H9 (cell line): Measurements from ENCODE around the gene ADCK2. TPM values are rescaled to one million over a fixed set of nuclear protein-coding genes. Genes with fewer than 3 reads are reported as not detected.
"Not testable (repeated sequence)": the region's sequence is repeated elsewhere in the genome, so short reads cannot be mapped to it uniquely, and the experiment has no call there.

Source experiments
- DNase-seq: peaks from one replicate; pipeline ENCODE4 v3.0.0-alpha.2; 2017
- H2AFZ ChIP-seq: one replicate; pipeline ENCODE4 v1.6.1; 2013; ENCODE audit warnings: mild to moderate bottlenecking, low read length, control low read depth, moderate library complexity
- H2AK5ac ChIP-seq: 2 replicates; pipeline ENCODE4 v1.6.1; 2013; ENCODE audit warnings: low read length, control low read depth, mixed read lengths; ENCODE audit not compliant: insufficient read length
- H2BK120ac ChIP-seq: one replicate; pipeline ENCODE4 v1.6.1; 2013; ENCODE audit warnings: low read depth, mild to moderate bottlenecking, low read length, control low read depth, inconsistent platforms; ENCODE audit not compliant: poor library complexity, severe bottlenecking
- H2BK12ac ChIP-seq: 2 replicates; pipeline ENCODE4 v1.6.1; 2013; ENCODE audit warnings: low read length, control low read depth, mixed read lengths, low read depth; ENCODE audit not compliant: insufficient read length
- H2BK15ac ChIP-seq: 2 replicates; pipeline ENCODE4 v1.6.1; 2013; ENCODE audit warnings: low read depth, low read length, control low read depth
- H2BK20ac ChIP-seq: one replicate; pipeline ENCODE4 v1.6.1; 2013; ENCODE audit warnings: low read depth, mild to moderate bottlenecking, low read length, control low read depth, inconsistent platforms; ENCODE audit not compliant: poor library complexity, severe bottlenecking
- H2BK5ac ChIP-seq: 2 replicates; pipeline ENCODE4 v1.6.1; 2013; ENCODE audit warnings: low read length, control low read depth, mixed read lengths; ENCODE audit not compliant: insufficient read length
- H3K14ac ChIP-seq: 2 replicates; pipeline ENCODE4 v1.6.1; 2013; ENCODE audit warnings: low read length, control low read depth; ENCODE audit not compliant: insufficient read depth
- H3K18ac ChIP-seq: 2 replicates; pipeline ENCODE4 v1.6.1; 2013; ENCODE audit warnings: low read depth, mild to moderate bottlenecking, mixed read lengths, low read length, control low read depth; ENCODE audit not compliant: insufficient read length
- H3K23ac ChIP-seq: 2 replicates; pipeline ENCODE4 v1.6.1; 2013; ENCODE audit warnings: low read length, control low read depth, mixed read lengths, low read depth; ENCODE audit not compliant: insufficient read length
- H3K23me2 ChIP-seq: 2 replicates; pipeline ENCODE4 v1.6.1; 2013; ENCODE audit warnings: low read depth, mild to moderate bottlenecking, mixed read lengths, low read length, control low read depth; ENCODE audit not compliant: insufficient read length, poor library complexity, severe bottlenecking
- H3K27ac ChIP-seq: 2 replicates; pipeline ENCODE4 v1.5.1; 2013; ENCODE audit warnings: low read length, control low read depth, mixed read lengths, low read depth; ENCODE audit not compliant: insufficient read length
- H3K27me3 ChIP-seq: 2 replicates; pipeline ENCODE4 v1.6.1; 2013; ENCODE audit warnings: low read length, control low read depth, inconsistent platforms; ENCODE audit not compliant: insufficient read depth
- H3K4ac ChIP-seq: 2 replicates; pipeline ENCODE4 v1.6.1; 2013; ENCODE audit warnings: low read depth, mild to moderate bottlenecking, control low read depth, inconsistent platforms, low read length, moderate library complexity
- H3K4me1 ChIP-seq: 2 replicates; pipeline ENCODE4 v1.6.1; 2013; ENCODE audit warnings: low read length, control low read depth, inconsistent platforms; ENCODE audit not compliant: insufficient read depth
- H3K4me2 ChIP-seq: 2 replicates; pipeline ENCODE4 v1.6.1; 2013; ENCODE audit warnings: low read length, control low read depth, mixed read lengths; ENCODE audit not compliant: insufficient read length, insufficient read depth
- H3K56ac ChIP-seq: 2 replicates; pipeline ENCODE4 v1.6.1; 2013; ENCODE audit warnings: low read depth, mild to moderate bottlenecking, mixed read lengths, low read length, control low read depth; ENCODE audit not compliant: insufficient read length
- H3K79me1 ChIP-seq: 2 replicates; pipeline ENCODE4 v1.6.1; 2013; ENCODE audit warnings: low read depth, mild to moderate bottlenecking, moderate library complexity, low read length, control low read depth, inconsistent platforms; ENCODE audit not compliant: insufficient read depth, poor library complexity, severe bottlenecking
- H3K79me2 ChIP-seq: 2 replicates; pipeline ENCODE4 v1.6.1; 2013; ENCODE audit warnings: low read length, control low read depth, inconsistent platforms; ENCODE audit not compliant: insufficient read depth
- H3K9ac ChIP-seq: 2 replicates; pipeline ENCODE4 v1.6.1; 2013; ENCODE audit warnings: low read length, control low read depth, mixed read lengths; ENCODE audit not compliant: insufficient read length; ENCODE audit errors: extremely low read depth
- H3K9me3 ChIP-seq: one replicate; pipeline ENCODE4 v1.6.1; 2013; ENCODE audit warnings: low read depth, low read length, inconsistent platforms; ENCODE audit not compliant: control insufficient read depth
- H3T11ph ChIP-seq: one replicate; pipeline ENCODE4 v1.6.1; 2013; ENCODE audit warnings: mild to moderate bottlenecking, low read length, control low read depth, inconsistent platforms
- H4K20me1 ChIP-seq: one replicate; pipeline ENCODE4 v1.6.1; 2013; ENCODE audit not compliant: control insufficient read depth, insufficient read length, insufficient read depth
- H4K5ac ChIP-seq: 2 replicates; pipeline ENCODE4 v1.6.1; 2013; ENCODE audit warnings: low read depth, mild to moderate bottlenecking, mixed read lengths, low read length, control low read depth; ENCODE audit not compliant: insufficient read length
- H4K8ac ChIP-seq: replicated peaks from 2 replicates; pipeline ENCODE4 v1.6.1; 2013; ENCODE audit warnings: low read length, control low read depth, mixed read lengths, low read depth; ENCODE audit not compliant: insufficient read length
- H4K91ac ChIP-seq: 2 replicates; pipeline ENCODE4 v1.6.1; 2013; ENCODE audit warnings: low read depth, mild to moderate bottlenecking, moderate library complexity, mixed read lengths, low read length, control low read depth; ENCODE audit not compliant: insufficient read length
- H3K27ac Mint-ChIP-seq, 3 experiments: 2 replicates in 2 of 3; 3 replicates in 1 of 3; pipeline ENCODE4 v1.8.0; 2020 to 2021; ENCODE audit warnings: mixed read lengths in 3 of 3, mild to moderate bottlenecking in 1 of 3, moderate library complexity in 1 of 3
- H3K27me3 Mint-ChIP-seq: 2 replicates; pipeline ENCODE4 v1.8.0; 2021; ENCODE audit warnings: low read depth, mild to moderate bottlenecking, moderate library complexity, mixed read lengths
- H3K36me3 Mint-ChIP-seq, 3 experiments: 2 replicates in 2 of 3; 3 replicates in 1 of 3; pipeline ENCODE4 v1.8.0; 2020 to 2021; ENCODE audit warnings: low read depth in 3 of 3, mixed read lengths in 3 of 3; ENCODE audit not compliant: insufficient read depth in 1 of 3
- H3K4me1 Mint-ChIP-seq, 2 experiments: 2 replicates each; pipeline ENCODE4 v1.8.0; 2020; ENCODE audit warnings: mixed read lengths in 2 of 2
- H3K4me3 Mint-ChIP-seq, 2 experiments: 2 replicates in 1 of 2; 3 replicates in 1 of 2; pipeline ENCODE4 v1.8.0; 2020 to 2021; ENCODE audit warnings: mild to moderate bottlenecking in 2 of 2, mixed read lengths in 2 of 2, moderate library complexity in 1 of 2
- H3K9me3 Mint-ChIP-seq, 2 experiments: 2 replicates in 1 of 2; 3 replicates in 1 of 2; pipeline ENCODE4 v1.8.0; 2020; ENCODE audit warnings: mild to moderate bottlenecking in 2 of 2, mixed read lengths in 2 of 2, moderate library complexity in 1 of 2
- WGBS: extraction: QIAGEN DNeasy Blood & Tissue Kit; methylation state at CpG from one replicate; pipeline ENCODE4 v1.1.7; 2013; ENCODE audit warnings: missing lambda C conversion rate, low lambda C conversion rate, mixed read lengths; ENCODE audit not compliant: insufficient read length; ENCODE audit errors: extremely low coverage; 5-methylcytosine and 5-hydroxymethylcytosine counted together
- total RNA-seq: library from RNA; stranded (reverse); gene quantifications from 2 replicates; pipeline ENCODE4 v1.2.1, GENCODE V29; 2021
- TF ChIP-seq, protein P1 (sequence below): fragments of 200-600 bp; sonication (generic); conservative IDR thresholded peaks from 3 replicates; pipeline ENCODE4 v1.8.0; 2021; ENCODE audit warnings: antibody characterized with exemption, mild to moderate bottlenecking

ADCK2 gene
- total RNA-seq, 1 experiment from 2014 or later, result 12.4 TPM

DNA sequence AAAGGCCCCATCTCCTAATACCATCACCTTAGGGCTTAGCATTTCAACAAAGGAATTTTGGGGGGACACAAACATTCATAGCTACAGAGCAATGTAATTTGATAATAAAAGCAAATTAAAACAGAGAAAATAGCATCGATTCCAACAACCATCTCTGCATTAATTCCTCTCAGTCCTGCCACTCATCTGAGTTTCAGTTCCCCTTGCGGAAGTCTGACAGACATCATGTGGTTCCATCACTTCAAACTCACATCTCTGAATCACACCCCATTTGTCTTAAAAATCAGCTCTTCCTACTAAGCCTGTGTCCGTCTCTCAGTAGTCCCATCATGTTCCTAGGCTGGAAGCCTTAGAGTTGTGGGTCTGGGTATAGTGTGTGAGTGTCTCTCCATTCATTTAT is 3.6 kb downstream of the ADCK2 start:
- WGBS, result no CpG with 5 or more reads among the region's 3 CpGs

DNA sequence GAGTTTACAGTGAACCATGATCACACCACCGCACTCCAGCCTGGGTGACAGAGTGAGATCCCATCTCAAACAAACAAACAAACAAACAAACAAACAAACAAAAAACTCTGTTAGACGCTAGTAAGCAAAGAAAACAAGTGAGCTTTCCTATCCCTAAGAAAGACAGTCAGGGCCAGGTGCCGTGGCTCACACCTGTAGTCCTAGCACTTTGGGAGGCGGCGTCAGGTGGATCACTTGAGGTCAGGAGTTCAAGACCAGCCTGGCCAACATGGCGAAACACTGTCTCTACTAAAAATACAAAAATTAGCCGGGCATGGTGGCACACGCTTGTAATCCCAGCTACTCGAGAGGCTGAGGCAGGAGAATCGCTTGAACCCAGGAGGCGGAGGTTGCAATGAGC is 4.2 kb downstream of the ADCK2 start:
- not testable (repeated sequence) for H3K4me2 ChIP-seq, H2BK120ac ChIP-seq, H3K4me1 ChIP-seq, H3K14ac ChIP-seq, H3K9me3 Mint-ChIP-seq, H3T11ph ChIP-seq, H2AFZ ChIP-seq, H2BK20ac ChIP-seq, H4K20me1 ChIP-seq, H3K4me3 Mint-ChIP-seq, DNase-seq, H3K18ac ChIP-seq, H2BK12ac ChIP-seq, H4K8ac ChIP-seq, H3K23me2 ChIP-seq, H3K23ac ChIP-seq, H2BK5ac ChIP-seq, H3K79me1 ChIP-seq, H3K27me3 ChIP-seq, H2BK15ac ChIP-seq, H4K5ac ChIP-seq, H3K9me3 ChIP-seq, H3K79me2 ChIP-seq, H2AK5ac ChIP-seq, H3K27me3 Mint-ChIP-seq, H3K4ac ChIP-seq, H3K27ac ChIP-seq, H3K56ac ChIP-seq, H3K9ac ChIP-seq, H4K91ac ChIP-seq
- Mint-ChIP-seq H3K4me1 (peaks cover 12 to 15% of the 10 kb centered on the region in 2 experiments), H3K27ac (peak overlapping the region in 1 of 3 experiments; percentile 52; a peak in 1 of 7 replicates), H3K36me3 (peaks cover 1 to 24% (median 10%) of the 10 kb centered on the region in 3 experiments; a peak in 6 of 7 replicates)
- no CpG with 5 or more reads among the region's 11 CpGs for WGBS

More for the DNA sequence above, 3.6 kb downstream of the ADCK2 start:
- Histone ChIP-seq H3K4ac (no peak overlapping the region), H2BK12ac (no peak overlapping the region), H4K91ac (no peak overlapping the region), H3K27ac (no peak overlapping the region), H3K9me3 (no peaks in the 10 kb centered on the region), H2AFZ (no peak overlapping the region), H4K20me1 (no peaks in the 10 kb centered on the region), H2BK15ac (no peak overlapping the region), H3K79me1 (no peaks in the 10 kb centered on the region), H3K23me2 (peaks cover 6% of the 10 kb centered on the region), H3K23ac (no peak overlapping the region), H3T11ph (no peak overlapping the region), H3K4me1 (no peaks in the 10 kb centered on the region; the same call in 1 of the 2 replicates), H3K4me2 (no peak overlapping the region), H3K56ac (no peak overlapping the region), H2BK120ac (no peak overlapping the region), H2BK20ac (no peak overlapping the region), H2BK5ac (no peak overlapping the region), H2AK5ac (no peak overlapping the region), H3K18ac (no peak overlapping the region), H3K27me3 (no peaks in the 10 kb centered on the region; the same call in 1 of the 2 replicates), H3K9ac (no peak overlapping the region), H4K5ac (no peak overlapping the region), H4K8ac (no peak overlapping the region), H3K79me2 (no peaks in the 10 kb centered on the region), H3K14ac (no peak overlapping the region)
- no peak for DNase-seq
- H3K36me3 Mint-ChIP-seq, result peaks cover 1 to 23% (median 10%) of the 10 kb centered on the region in 3 experiments; a peak in 6 of 7 replicates
- peaks cover 15 to 18% of the 10 kb centered on the region in 2 experiments for H3K4me1 Mint-ChIP-seq
- H3K4me3 Mint-ChIP-seq, result no peak overlapping the region; a peak in 1 of 5 replicates
- no peak overlapping the region for H3K27ac Mint-ChIP-seq
- H3K27me3 Mint-ChIP-seq, result peaks cover 3% of the 10 kb centered on the region; the same call in 1 of the 2 replicates
- TF ChIP-seq, protein P1, sequence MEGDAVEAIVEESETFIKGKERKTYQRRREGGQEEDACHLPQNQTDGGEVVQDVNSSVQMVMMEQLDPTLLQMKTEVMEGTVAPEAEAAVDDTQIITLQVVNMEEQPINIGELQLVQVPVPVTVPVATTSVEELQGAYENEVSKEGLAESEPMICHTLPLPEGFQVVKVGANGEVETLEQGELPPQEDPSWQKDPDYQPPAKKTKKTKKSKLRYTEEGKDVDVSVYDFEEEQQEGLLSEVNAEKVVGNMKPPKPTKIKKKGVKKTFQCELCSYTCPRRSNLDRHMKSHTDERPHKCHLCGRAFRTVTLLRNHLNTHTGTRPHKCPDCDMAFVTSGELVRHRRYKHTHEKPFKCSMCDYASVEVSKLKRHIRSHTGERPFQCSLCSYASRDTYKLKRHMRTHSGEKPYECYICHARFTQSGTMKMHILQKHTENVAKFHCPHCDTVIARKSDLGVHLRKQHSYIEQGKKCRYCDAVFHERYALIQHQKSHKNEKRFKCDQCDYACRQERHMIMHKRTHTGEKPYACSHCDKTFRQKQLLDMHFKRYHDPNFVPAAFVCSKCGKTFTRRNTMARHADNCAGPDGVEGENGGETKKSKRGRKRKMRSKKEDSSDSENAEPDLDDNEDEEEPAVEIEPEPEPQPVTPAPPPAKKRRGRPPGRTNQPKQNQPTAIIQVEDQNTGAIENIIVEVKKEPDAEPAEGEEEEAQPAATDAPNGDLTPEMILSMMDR, result no peak
- no peaks in the 10 kb centered on the region for H3K9me3 Mint-ChIP-seq
